T-cell (primary cell): ENCODE data around the gene KPRP. TPM values are rescaled to one million over a fixed set of nuclear protein-coding genes. Genes with fewer than 3 reads are reported as not detected.

Experiments
- ATAC-seq, 4 experiments: fragments of 200-7000 bp in 3 of 4; fragments of 150-1000 bp in 1 of 4; cut with Tn5 transposase; replicated peaks in 1 of 4; 1 replicate in 3 of 4; 2 replicates in 1 of 4; pipeline ENCODE4 v1.10.0; 2021; ENCODE audit warnings: moderate library complexity in 3 of 4, mild to moderate bottlenecking in 2 of 4, moderate number of reproducible peaks in 1 of 4
- CTCF ChIA-PET, 2 donors: fragments of 300-600 bp; sonication (Branson Sonifier 250); formaldehyde crosslinking; loops; one replicate each; lab custom pipeline; 2022; ENCODE audit warnings: antibody characterized with exemption in 2 of 2; lab: Charles Lee
- POLR2A ChIA-PET, 2 donors: fragments of 300-600 bp; sonication (Branson Sonifier 250); formaldehyde crosslinking; loops; one replicate each; lab custom pipeline; 2022; ENCODE audit warnings: antibody characterized with exemption in 2 of 2; lab: Charles Lee
- DNase-seq, 35 experiments: peaks; one replicate each; pipeline versions ENCODE4 v3.0.0 to v3.0.0-alpha.2; 2013 to 2023
- H3K27ac ChIP-seq: one replicate; pipeline ENCODE4 v1.5.1; 2013; ENCODE audit warnings: low read length
- H3K27me3 ChIP-seq, 2 experiments: replicated peaks in 1 of 2; 1 replicate in 1 of 2; 2 replicates in 1 of 2; pipeline versions ENCODE4 v1.6.1 to v1.7.0; 2013; ENCODE audit warnings: low read length in 1 of 2, mixed read lengths in 1 of 2; ENCODE audit not compliant: control insufficient read depth in 2 of 2, insufficient read depth in 2 of 2; ENCODE audit errors: extremely low read depth in 1 of 2
- H3K36me3 ChIP-seq, 2 donors: 1 replicate in 1 of 2; 2 replicates in 1 of 2; pipeline versions ENCODE4 v1.6.1 to v1.7.0; 2013; ENCODE audit warnings: low read length in 1 of 2; ENCODE audit not compliant: control insufficient read depth in 2 of 2, insufficient read depth in 1 of 2; ENCODE audit errors: extremely low read depth in 1 of 2
- H3K4me1 ChIP-seq, 2 experiments: 1 replicate in 1 of 2; 2 replicates in 1 of 2; pipeline versions ENCODE4 v1.6.1 to v1.7.0; 2013; ENCODE audit warnings: low read length in 2 of 2, mixed read lengths in 1 of 2; ENCODE audit not compliant: insufficient read depth in 2 of 2, control insufficient read depth in 1 of 2; ENCODE audit errors: extremely low read depth in 1 of 2
- H3K4me3 ChIP-seq, 2 donors: 1 replicate in 1 of 2; 2 replicates in 1 of 2; pipeline versions ENCODE4 v1.5.1 to v1.7.0; 2013; ENCODE audit warnings: mild to moderate bottlenecking in 2 of 2, low read length in 1 of 2, moderate library complexity in 1 of 2; ENCODE audit not compliant: control insufficient read depth in 1 of 2; ENCODE audit errors: extremely low read depth in 1 of 2
- H3K9me3 ChIP-seq: 2 replicates; pipeline ENCODE4 v1.7.0; 2013
- H3K27ac Mint-ChIP-seq, 2 donors: one replicate each; pipeline ENCODE4 v1.8.0; 2020 to 2021; ENCODE audit warnings: mild to moderate bottlenecking in 2 of 2, mixed read lengths in 2 of 2
- H3K27me3 Mint-ChIP-seq, 2 donors: one replicate each; pipeline ENCODE4 v1.8.0; 2021 to 2022; ENCODE audit warnings: mixed read lengths in 2 of 2
- H3K36me3 Mint-ChIP-seq: one replicate; pipeline ENCODE4 v1.8.0; 2021; ENCODE audit warnings: mixed read lengths
- H3K4me1 Mint-ChIP-seq, 3 donors: one replicate each; pipeline ENCODE4 v1.8.0; 2020 to 2022; ENCODE audit warnings: mixed read lengths in 3 of 3, mild to moderate bottlenecking in 1 of 3
- H3K4me3 Mint-ChIP-seq, 3 donors: one replicate each; pipeline ENCODE4 v1.8.0; 2020 to 2022; ENCODE audit warnings: mild to moderate bottlenecking in 3 of 3, mixed read lengths in 3 of 3, moderate library complexity in 3 of 3
- H3K9me3 Mint-ChIP-seq, 3 donors: one replicate each; pipeline ENCODE4 v1.8.0; 2020 to 2022; ENCODE audit warnings: mixed read lengths in 3 of 3
- WGBS: methylation state at CpG from one replicate; pipeline ENCODE4 v1.1.5; 2013; ENCODE audit warnings: missing lambda C conversion rate; ENCODE audit not compliant: insufficient coverage; 5-methylcytosine and 5-hydroxymethylcytosine counted together
- total RNA-seq, 35 experiments: library from RNA in 6 of 35; stranded (reverse) in 6 of 35; fragments of 120-200 nt in 1 of 35; gene quantifications; one replicate each; pipeline versions ENCODE4 v1.2.1 to v1.2.4 and lab custom pipeline; 2013 to 2026

Gene KPRP
- total RNA-seq, 5 donors from 2014 or later (not counting 1 experiment from before 2014, with no cell fraction given) = not detected

GRCh38 chr1:152783095-152783494 is 25.3 kb downstream of the KPRP start:
- H3K4me3 ChIP-seq = no peak overlapping the region
- Mint-ChIP-seq H3K27ac (no peak overlapping the region), H3K4me1 (no peaks in the 10 kb centered on the region), H3K4me3 (no peak overlapping the region), H3K9me3 (no peaks in the 10 kb centered on the region), H3K27me3 (peaks cover 37 to 42% of the 10 kb centered on the region in 2 donors), H3K36me3 (no peaks in the 10 kb centered on the region)
- no peak for ATAC-seq
- H3K4me1 ChIP-seq = no peaks in the 10 kb centered on the region
- H3K27me3 ChIP-seq = peaks cover 0 to 21% of the 10 kb centered on the region in 2 experiments
- no peak for DNase-seq
- no peaks in the 10 kb centered on the region for H3K9me3 ChIP-seq
- H3K27ac ChIP-seq = no peak overlapping the region
- POLR2A ChIA-PET = no interaction called here
- H3K36me3 ChIP-seq = no peaks in the 10 kb centered on the region
- CTCF ChIA-PET = no interaction called here
- 83% methylated on average over 1 of the region's 2 CpGs for WGBS

- ATAC-seq (no peak), DNase-seq (no peak)
- Mint-ChIP-seq H3K27me3 (peaks cover 30 to 37% of the 10 kb centered on the region in 2 donors), H3K9me3 (no peaks in the 10 kb centered on the region), H3K4me1 (no peaks in the 10 kb centered on the region), H3K36me3 (no peaks in the 10 kb centered on the region), H3K27ac (no peak within 1 kb of the TSS), H3K4me3 (no peak within 1 kb of the TSS)
- Histone ChIP-seq H3K27ac (no peak within 1 kb of the TSS), H3K4me3 (no peak within 1 kb of the TSS), H3K36me3 (no peaks in the 10 kb centered on the region), H3K4me1 (no peaks in the 10 kb centered on the region), H3K27me3 (peaks cover 0 to 21% of the 10 kb centered on the region in 2 experiments), H3K9me3 (no peaks in the 10 kb centered on the region)
- WGBS = 86% methylated on average over 1 of the region's 2 CpGs
- ChIA-PET POLR2A (no interaction called here), CTCF (no interaction called here)
Observed at GRCh38 chr1:152786077-152786476, 28.3 kb downstream of the KPRP start, which contains the start of gene LCE1E. Gene LCE1E (plus strand): TSS chr1:152786257. CDS start chr1:152787300, 1,043 bp downstream.

- ChIA-PET CTCF (no interaction called here), POLR2A (no interaction called here)
- Mint-ChIP-seq H3K36me3 (no peaks in the 10 kb centered on the region), H3K4me1 (no peaks in the 10 kb centered on the region), H3K27ac (no peak overlapping the region), H3K4me3 (no peak overlapping the region), H3K27me3 (peaks cover 7 to 11% of the 10 kb centered on the region in 2 donors), H3K9me3 (no peaks in the 10 kb centered on the region)
- no peak overlapping the region for H3K4me3 ChIP-seq
- no peaks in the 10 kb centered on the region for H3K4me1 ChIP-seq
- H3K27ac ChIP-seq = no peak overlapping the region
- no peaks in the 10 kb centered on the region for H3K9me3 ChIP-seq
- WGBS = 67% methylated on average over 4 of the region's 4 CpGs
- DNase-seq (no peak), ATAC-seq (no peak)
- peaks cover 0 to 16% of the 10 kb centered on the region in 2 experiments for H3K27me3 ChIP-seq
- no peaks in the 10 kb centered on the region for H3K36me3 ChIP-seq
Observed at GRCh38 chr1:152795686-152796085, 37.9 kb downstream of the KPRP start.

GRCh38 chr1:152796421-152796820 is 38.6 kb downstream of the KPRP start, which contains the start of gene LCE1D:
Gene LCE1D (plus strand): TSS chr1:152796721. CDS start chr1:152797795, 1,074 bp downstream.
- ChIA-PET POLR2A (no interaction called here), CTCF (interaction anchor here in 1 of 2 donors (0.5 kb wide), 1 partner anchor 9 kb away, joined by 3 read pairs; no protein-coding TSS in a partner anchor)
- no peak within 1 kb of the TSS for H3K4me3 ChIP-seq
- DNase-seq (no peak), ATAC-seq (no peak)
- H3K27me3 ChIP-seq = peaks cover 0 to 16% of the 10 kb centered on the region in 2 experiments
- Mint-ChIP-seq H3K27me3 (peaks cover 11 to 14% of the 10 kb centered on the region in 2 donors), H3K9me3 (no peaks in the 10 kb centered on the region), H3K4me1 (no peaks in the 10 kb centered on the region), H3K36me3 (no peaks in the 10 kb centered on the region), H3K4me3 (no peak within 1 kb of the TSS), H3K27ac (no peak within 1 kb of the TSS)
- no peaks in the 10 kb centered on the region for H3K36me3 ChIP-seq
- H3K27ac ChIP-seq = no peak within 1 kb of the TSS
- H3K9me3 ChIP-seq = no peaks in the 10 kb centered on the region
- H3K4me1 ChIP-seq = no peaks in the 10 kb centered on the region
- WGBS = 44% methylated on average over 1 of the region's 3 CpGs

- no peaks in the 10 kb centered on the region for H3K9me3 ChIP-seq
- no peak overlapping the region for H3K27ac ChIP-seq
- no peaks in the 10 kb centered on the region for H3K4me1 ChIP-seq
- H3K27me3 Mint-ChIP-seq = peaks cover 30 to 37% of the 10 kb centered on the region in 2 donors
- H3K36me3 Mint-ChIP-seq = no peaks in the 10 kb centered on the region
- peaks cover 0 to 14% of the 10 kb centered on the region in 2 experiments for H3K27me3 ChIP-seq
- no peaks in the 10 kb centered on the region for H3K9me3 Mint-ChIP-seq
- no peaks in the 10 kb centered on the region for H3K36me3 ChIP-seq
- H3K4me3 ChIP-seq = no peak overlapping the region
- H3K27ac Mint-ChIP-seq = no peak overlapping the region
- H3K4me3 Mint-ChIP-seq = no peak overlapping the region
- no peak for ATAC-seq
- DNase-seq = no peak
- POLR2A ChIA-PET = no interaction called here
- no peaks in the 10 kb centered on the region for H3K4me1 Mint-ChIP-seq
- CTCF ChIA-PET = no interaction called here
- 63% methylated on average over 1 of the region's 1 CpG for WGBS
Observed at GRCh38 chr1:152801333-152801732, 43.5 kb downstream of the KPRP start.

GRCh38 chr1:152806576-152806975 is 48.8 kb downstream of the KPRP start, which contains the start of gene LCE1C:
Gene LCE1C (minus strand): TSS chr1:152806651. CDS start chr1:152805478, 1,173 bp downstream.
- ChIA-PET POLR2A (no interaction called here), CTCF (no interaction called here)
- no CpG with 5 or more reads among the region's 3 CpGs for WGBS
- Mint-ChIP-seq H3K27ac (no peak within 1 kb of the TSS), H3K9me3 (peaks cover 0 to 8% (median 0%) of the 10 kb centered on the region in 3 donors), H3K36me3 (no peaks in the 10 kb centered on the region), H3K4me1 (no peaks in the 10 kb centered on the region), H3K27me3 (peaks cover 25 to 28% of the 10 kb centered on the region in 2 donors), H3K4me3 (no peak within 1 kb of the TSS)
- Histone ChIP-seq H3K9me3 (no peaks in the 10 kb centered on the region), H3K27me3 (peaks cover 2 to 8% of the 10 kb centered on the region in 2 experiments), H3K27ac (no peak within 1 kb of the TSS), H3K4me3 (no peak within 1 kb of the TSS), H3K4me1 (no peaks in the 10 kb centered on the region), H3K36me3 (no peaks in the 10 kb centered on the region)
- ATAC-seq = no peak
- no peak for DNase-seq
